ENCODE data around the gene GRB10. TPM values are rescaled to one million over a fixed set of nuclear protein-coding genes. Genes with fewer than 3 reads are reported as not detected.
A peak's percentile ranks its signal among the peaks of the same experiment; 100 is the strongest.

The GRB10 gene
- polyA plus RNA-seq, 1 donor from 2014 or later = 78.4 TPM

GRCh38 chr7:50559881-50560280, 222.8 kb downstream of the GRB10 start:
- Histone ChIP-seq H3K9me3 (ENCODE audit: low read length) (no peaks in the 10 kb centered on the region), H3F3A (ENCODE audit: insufficient read depth, low read length, poor library complexity, severe bottlenecking) (peaks cover 4% of the 10 kb centered on the region), H3K4me3 (ENCODE audit: low read length) (peak overlapping the region; percentile 54), H4K20me1 (ENCODE audit: insufficient read depth) (no peaks in the 10 kb centered on the region), H3K27ac (ENCODE audit: low read length) (peak overlapping the region; percentile 81), H3K4me2 (ENCODE audit: low read length) (no peak overlapping the region), H2AFZ (ENCODE audit: low read depth, low read length) (no peak overlapping the region), H3K36me3 (ENCODE audit: insufficient read depth, low read length) (no peaks in the 10 kb centered on the region), H3K27me3 (ENCODE audit: insufficient read depth, low read depth, low read length) (no peaks in the 10 kb centered on the region), H3K9ac (ENCODE audit: low read length) (no peak overlapping the region), H3K79me2 (replicated peaks; ENCODE audit: insufficient read depth, low read length) (no peaks in the 10 kb centered on the region), H3K9me2 (ENCODE audit: insufficient read depth, low read length) (no peaks in the 10 kb centered on the region)
- no peak for TF ChIP-seq RAD21 (conservative IDR thresholded peaks at IDR 0.05)
- TF ChIP-seq CTCF (IDR thresholded peaks at IDR 0.05; ENCODE audit: poor library complexity, severe bottlenecking) = no peak
- TF ChIP-seq TAF1 (IDR thresholded peaks at IDR 0.05; ENCODE audit: low read depth) = no peak
- TF ChIP-seq POLR2AphosphoS5 (IDR thresholded peaks at IDR 0.05) = no peak
- TF ChIP-seq EP300 (conservative IDR thresholded peaks at IDR 0.05; ENCODE audit: poor library complexity, severe bottlenecking) = no peak
- TF ChIP-seq REST (IDR thresholded peaks at IDR 0.05; ENCODE audit: borderline replicate concordance) = no peak
- no peak for TF ChIP-seq SMC3 (conservative IDR thresholded peaks at IDR 0.05; ENCODE audit: poor library complexity)
- TF ChIP-seq MXI1 (conservative IDR thresholded peaks at IDR 0.05; ENCODE audit: poor library complexity, severe bottlenecking) = no peak
- no peak for TF ChIP-seq EZH2 (IDR thresholded peaks at IDR 0.05; ENCODE audit: borderline replicate concordance, insufficient read depth, low read length, poor library complexity, severe bottlenecking)

GRCh38 chr7:50558294-50559053, 224.2 kb downstream of the GRB10 start:
- Histone ChIP-seq H3K9me3 (ENCODE audit: low read length) (no peaks in the 10 kb centered on the region), H3K27me3 (ENCODE audit: insufficient read depth, low read depth, low read length) (no peaks in the 10 kb centered on the region), H3K36me3 (ENCODE audit: insufficient read depth, low read length) (no peaks in the 10 kb centered on the region), H3K27ac (ENCODE audit: low read length) (no peak overlapping the region), H3K4me3 (ENCODE audit: low read length) (no peak overlapping the region), H3K9me2 (ENCODE audit: insufficient read depth, low read length) (no peaks in the 10 kb centered on the region), H3K79me2 (replicated peaks; ENCODE audit: insufficient read depth, low read length) (no peaks in the 10 kb centered on the region), H3F3A (ENCODE audit: insufficient read depth, low read length, poor library complexity, severe bottlenecking) (peaks cover 4% of the 10 kb centered on the region), H4K20me1 (ENCODE audit: insufficient read depth) (no peaks in the 10 kb centered on the region), H3K4me2 (ENCODE audit: low read length) (no peak overlapping the region), H2AFZ (ENCODE audit: low read depth, low read length) (no peak overlapping the region), H3K9ac (ENCODE audit: low read length) (no peak overlapping the region)
- TF ChIP-seq CTCF (IDR thresholded peaks at IDR 0.05; ENCODE audit: poor library complexity, severe bottlenecking) (no peak), EP300 (conservative IDR thresholded peaks at IDR 0.05; ENCODE audit: poor library complexity, severe bottlenecking) (no peak), SMC3 (conservative IDR thresholded peaks at IDR 0.05; ENCODE audit: poor library complexity) (no peak), POLR2AphosphoS5 (IDR thresholded peaks at IDR 0.05) (no peak), MXI1 (conservative IDR thresholded peaks at IDR 0.05; ENCODE audit: poor library complexity, severe bottlenecking) (no peak), RAD21 (conservative IDR thresholded peaks at IDR 0.05) (no peak), TAF1 (IDR thresholded peaks at IDR 0.05; ENCODE audit: low read depth) (no peak), EZH2 (IDR thresholded peaks at IDR 0.05; ENCODE audit: borderline replicate concordance, insufficient read depth, low read length, poor library complexity, severe bottlenecking) (no peak), REST (IDR thresholded peaks at IDR 0.05; ENCODE audit: borderline replicate concordance) (no peak)
